HepG2 (cell line): ENCODE data around the gene USP25. TPM values are rescaled to one million over a fixed set of nuclear protein-coding genes. Genes with fewer than 3 reads are reported as not detected.

Source experiments
- ATAC-seq: fragments of 200-7000 bp; cut with Tn5 transposase; 3 replicates; pipeline ENCODE4 v1.9.1; 2020; ENCODE audit warnings: mild to moderate bottlenecking, moderate library complexity
- BruUV-seq: library from RNA; stranded (reverse); fragments of 400-500 nt; replicated peaks from 2 replicates; lab custom pipeline; 2021; lab: Mats Ljungman, UMichigan
- CTCF ChIA-PET: fragments of 300-600 bp; formaldehyde crosslinking; extraction: SDS; loops from one replicate; lab custom pipeline; 2021; ENCODE audit warnings: low total read pairs, inconsistent platforms, low intra/inter-chr PET ratio; lab: Yijun Ruan, JAX
- POLR2A ChIA-PET: fragments of 350-600 bp; sonication (Branson Sonifier 250); formaldehyde crosslinking; loops from one replicate; lab custom pipeline; 2020; ENCODE audit warnings: antibody characterized with exemption, inconsistent platforms; lab: Yijun Ruan, JAX
- DNase-seq: peaks from one replicate; pipeline ENCODE4 v3.0.0-alpha.2; 2015; ENCODE audit warnings: low spot score
- FAIRE-seq: peaks from 3 replicates; lab custom pipeline; 2011; peaks lifted over from hg19 to GRCh38; lab: Jason Lieb, UNC
- H2AFZ ChIP-seq: one replicate; pipeline ENCODE4 v1.6.1; 2011; ENCODE audit warnings: low read length, inconsistent platforms
- H3K27ac ChIP-seq: fragments of 300-600 bp; 3 replicates; pipeline ENCODE4 v1.8.0; 2011; ENCODE audit warnings: mixed run types, mild to moderate bottlenecking, mixed read lengths, low read length, inconsistent platforms; ENCODE audit not compliant: insufficient read depth; ENCODE audit errors: extremely low read length
- H3K27me3 ChIP-seq, 2 experiments: fragments of 200-600 bp in 1 of 2; 2 replicates in 1 of 2; 3 replicates in 1 of 2; pipeline versions ENCODE4 v1.6.0 to v1.8.0; 2011; ENCODE audit warnings: low read length in 2 of 2, mild to moderate bottlenecking in 2 of 2, moderate library complexity in 2 of 2, inconsistent platforms in 1 of 2; ENCODE audit not compliant: insufficient read depth in 2 of 2, control insufficient read depth in 1 of 2
- H3K36me3 ChIP-seq, 2 experiments: fragments of 200-600 bp in 1 of 2; replicated peaks in 1 of 2; 2 replicates in 1 of 2; 3 replicates in 1 of 2; pipeline versions ENCODE4 v1.5.1 to v1.8.0; 2011; ENCODE audit warnings: low read length in 2 of 2, inconsistent platforms in 1 of 2; ENCODE audit not compliant: insufficient read depth in 2 of 2, control insufficient read depth in 1 of 2
- H3K4me1 ChIP-seq: 2 replicates; pipeline ENCODE4 v1.5.1; 2012; ENCODE audit warnings: low read length, inconsistent platforms; ENCODE audit not compliant: insufficient read depth
- H3K4me2 ChIP-seq: 2 replicates; pipeline ENCODE4 v1.6.0; 2011; ENCODE audit warnings: low read depth, low read length, inconsistent platforms
- H3K4me3 ChIP-seq, 3 experiments: fragments of 200-600 bp in 1 of 3; sonication (generic), shearing (Covaris generic) in 1 of 3; replicated peaks in 1 of 3; 2 replicates each; pipeline ENCODE4 v1.5.1; 2011 to 2016; ENCODE audit warnings: low read length in 3 of 3, inconsistent platforms in 2 of 3, low read depth in 2 of 3, mild to moderate bottlenecking in 2 of 3, control low read depth in 1 of 3, mixed read lengths in 1 of 3; ENCODE audit not compliant: insufficient read depth in 1 of 3
- H3K79me2 ChIP-seq: one replicate; pipeline ENCODE4 v1.6.1; 2011; ENCODE audit warnings: low read length, inconsistent platforms; ENCODE audit not compliant: insufficient read depth
- H3K9ac ChIP-seq: 2 replicates; pipeline ENCODE4 v1.6.0; 2011; ENCODE audit warnings: mild to moderate bottlenecking, low read depth, low read length, inconsistent platforms; ENCODE audit not compliant: insufficient read depth
- H3K9me3 ChIP-seq: 2 replicates; pipeline ENCODE4 v1.5.1; 2012; ENCODE audit warnings: mild to moderate bottlenecking, low read length
- H4K20me1 ChIP-seq: 2 replicates; pipeline ENCODE4 v1.6.0; 2011; ENCODE audit warnings: inconsistent platforms, mild to moderate bottlenecking, low read length, moderate library complexity; ENCODE audit not compliant: insufficient read depth
- ATRX ChIP-seq: sonication (generic); formaldehyde crosslinking; IDR thresholded peaks from 2 replicates; pipeline ENCODE4 v1.4.0; 2020; ENCODE audit warnings: missing genetic modification reagents, borderline replicate concordance
- KDM3A ChIP-seq: IDR thresholded peaks from 2 replicates; pipeline ENCODE4 v1.6.1; 2018; ENCODE audit warnings: low read depth, missing compliant biosample characterization
- NPAS2 ChIP-seq: sonication (generic); formaldehyde crosslinking; IDR thresholded peaks from 2 replicates; pipeline ENCODE4 v1.8.0; 2022; ENCODE audit warnings: mild to moderate bottlenecking, missing genetic modification reagents, borderline replicate concordance
- SNAPC2 ChIP-seq: sonication (generic); formaldehyde crosslinking; IDR thresholded peaks from 2 replicates; pipeline ENCODE4 v1.8.1; 2022; ENCODE audit warnings: mild to moderate bottlenecking, missing genetic modification reagents
- TFAP4 ChIP-seq: sonication (generic); IDR thresholded peaks from 2 replicates; pipeline ENCODE4 v1.6.1; 2016; ENCODE audit warnings: low read depth, borderline replicate concordance
- THAP11 ChIP-seq: IDR thresholded peaks from 2 replicates; pipeline ENCODE4 v1.6.1; 2016; ENCODE audit warnings: missing biosample characterization, missing genetic modification reagents
- ZNF101 ChIP-seq: sonication (generic); formaldehyde crosslinking; IDR thresholded peaks from 2 replicates; pipeline ENCODE4 v1.4.0; 2020; ENCODE audit warnings: mild to moderate bottlenecking, low read depth, missing genetic modification reagents, borderline replicate concordance
- ZNF124 ChIP-seq: sonication (generic); formaldehyde crosslinking; IDR thresholded peaks from 2 replicates; pipeline ENCODE4 v1.4.0; 2020; ENCODE audit warnings: missing genetic modification reagents
- ZNF235 ChIP-seq: sonication (generic); formaldehyde crosslinking; IDR thresholded peaks from 2 replicates; pipeline ENCODE4 v1.8.1; 2023; ENCODE audit warnings: mild to moderate bottlenecking, missing genetic modification reagents, borderline replicate concordance
- ZNF333 ChIP-seq: sonication (generic); formaldehyde crosslinking; IDR thresholded peaks from 2 replicates; pipeline ENCODE4 v1.4.0; 2020; ENCODE audit warnings: mild to moderate bottlenecking, missing genetic modification reagents, borderline replicate concordance
- ZNF512 ChIP-seq: sonication (generic); formaldehyde crosslinking; IDR thresholded peaks from 2 replicates; pipeline ENCODE4 v1.4.0; 2020; ENCODE audit warnings: mild to moderate bottlenecking, missing genetic modification reagents
- ZNF616 ChIP-seq: sonication (generic); formaldehyde crosslinking; IDR thresholded peaks from 2 replicates; pipeline ENCODE4 v1.5.0; 2020; ENCODE audit warnings: low read depth, mild to moderate bottlenecking, missing genetic modification reagents
- WGBS: methylation state at CpG from one replicate; pipeline ENCODE4 v1.1.6; 2017; ENCODE audit warnings: low lambda C conversion rate; 5-methylcytosine and 5-hydroxymethylcytosine counted together
- in situ Hi-C: cut with HindIII; loops from 2 replicates; pipeline ENCODE4 v1.10.0; 2017; ENCODE audit warnings: low pct_unique_long_range_greater_than_20kb; ENCODE audit not compliant: extremely low pct_ligation_motif_present
- intact Hi-C: fragments of 100-400 bp; cut with micrococcal nuclease; formaldehyde crosslinking; loops from one replicate; pipeline ENCODE4 v1.10.0; 2022; ENCODE audit not compliant: unreplicated experiment
- polyA plus RNA-seq, 8 experiments: library from polyadenylated mRNA; depleted of rRNA in 3 of 8; stranded (reverse) in 7 of 8; unstranded in 1 of 8; fragments of >200 nt; fragmentation: Illumina TruSeq in 4 of 8; extraction: Trizol in 4 of 8; gene quantifications; 2 replicates each; pipeline versions ENCODE4 v1.2.1 to v1.2.3, GENCODE V29; 2011 to 2016; ENCODE audit warnings: low read depth in 4 of 8, missing spikeins in 1 of 8, mixed read lengths in 1 of 8; ENCODE audit not compliant: insufficient read depth in 1 of 8
- total RNA-seq, 5 experiments: library from RNA; depleted of rRNA; stranded (reverse); fragments of >200 nt; fragmentation: Illumina TruSeq; extraction: Trizol; gene quantifications; 2 replicates each; pipeline ENCODE4 v1.2.3, GENCODE V29; 2016; ENCODE audit warnings: low read depth in 1 of 5

USP25 gene
- total and polyA plus RNA-seq, 2 of the 13 experiments (the other 11 are each of a cell fraction or from before 2014, with no cell fraction given): 12.4 to 26.3 TPM

GRCh38 chr21:15872236-15872635 is 142.5 kb downstream of the USP25 start (continued):
- no peak for TF ChIP-seq ZNF101 (CRISPR knock-in tag)
- TF ChIP-seq TFAP4: no peak

- no peaks in the 10 kb centered on the region for H3K4me1 ChIP-seq
- POLR2A ChIA-PET: no interaction called here
- intact Hi-C loops: no loop called here
- CTCF ChIA-PET: no interaction called here
- in situ Hi-C loops: loop anchor here (25.0 kb wide), 1 partner anchor 463 kb away; no protein-coding TSS in a partner anchor
- DNase-seq (no peak), ATAC-seq (no peak), FAIRE-seq (no peak)
- TF ChIP-seq THAP11 (CRISPR knock-in tag) (no peak), NPAS2 (CRISPR knock-in tag) (no peak), ZNF235 (CRISPR knock-in tag) (no peak), KDM3A (no peak), ZNF512 (CRISPR knock-in tag) (no peak), ZNF124 (CRISPR knock-in tag) (no peak), SNAPC2 (no peak), ATRX (no peak), ZNF616 (CRISPR knock-in tag) (no peak), ZNF333 (CRISPR knock-in tag) (no peak)
- H3K9ac ChIP-seq: no peak overlapping the region
- no peak overlapping the region for H3K4me3 ChIP-seq
- no peak overlapping the region for H3K4me2 ChIP-seq
- H3K36me3 ChIP-seq: peaks cover 0 to 21% of the 10 kb centered on the region in 2 experiments; a peak in 2 of 5 replicates
- H3K27ac ChIP-seq: no peak overlapping the region
- H3K27me3 ChIP-seq: no peaks in the 10 kb centered on the region
- H3K9me3 ChIP-seq: no peaks in the 10 kb centered on the region
- H3K79me2 ChIP-seq: no peaks in the 10 kb centered on the region
- WGBS: 97% methylated on average over 5 of the region's 5 CpGs
- no peak overlapping the region for H2AFZ ChIP-seq
- no peaks in the 10 kb centered on the region for H4K20me1 ChIP-seq
- BruUV-seq: no TSS peak
Measured at GRCh38 chr21:15874615-15875014, 144.8 kb downstream of the USP25 start.
